HG03196 (cell line): ENCODE data around the gene ARHGAP42.
"Not testable (repeated sequence)": the region's sequence is repeated elsewhere in the genome, so short reads cannot be mapped to it uniquely, and the experiment has no call there.

Experiments
- ATAC-seq: cut with Tn5 transposase; IDR thresholded peaks from one replicate; pipeline ENCODE4 v1.9.1; 2021; ENCODE audit not compliant: unreplicated experiment

The ARHGAP42 gene

DNA sequence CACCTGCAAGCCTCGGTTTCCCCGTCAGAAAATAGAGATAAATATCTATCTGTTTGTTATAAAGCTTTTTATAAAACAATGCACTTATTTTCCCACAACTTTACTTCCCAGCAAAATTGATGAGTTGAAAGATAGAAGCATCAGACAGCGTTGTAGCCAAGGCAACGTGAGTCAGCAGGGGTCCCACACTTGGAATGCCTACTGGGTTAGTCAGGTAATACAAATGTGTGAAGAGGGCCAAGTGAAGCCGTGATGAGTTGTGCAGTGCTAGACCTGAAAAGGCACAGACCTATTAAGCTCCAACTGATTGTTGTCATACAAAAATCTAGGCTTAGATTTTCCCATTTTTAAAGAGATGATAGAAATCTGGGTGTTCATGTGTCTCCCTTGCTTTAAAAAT is 323.8 kb downstream of the ARHGAP42 start:
- no peak for ATAC-seq

DNA sequence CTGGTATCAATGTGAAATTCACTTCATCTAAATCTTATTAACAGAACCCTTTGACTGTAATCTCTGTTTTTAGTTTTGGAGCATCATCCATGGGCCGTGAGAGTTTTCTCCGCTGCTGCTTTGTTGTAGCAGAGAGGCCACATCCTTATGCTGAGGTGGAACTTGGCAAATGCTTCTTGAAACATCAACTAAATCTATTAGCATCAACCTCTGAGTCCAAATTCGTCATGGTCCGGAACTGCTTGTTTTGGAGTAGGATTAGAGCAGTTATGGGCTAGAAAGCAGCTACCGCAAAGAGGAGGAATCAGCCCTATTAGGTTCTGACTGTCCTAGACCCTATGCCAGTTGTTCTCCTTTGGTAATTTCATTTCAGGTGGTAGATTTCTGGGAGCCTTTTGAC is 324.8 kb downstream of the ARHGAP42 start:
- ATAC-seq: no peak

DNA sequence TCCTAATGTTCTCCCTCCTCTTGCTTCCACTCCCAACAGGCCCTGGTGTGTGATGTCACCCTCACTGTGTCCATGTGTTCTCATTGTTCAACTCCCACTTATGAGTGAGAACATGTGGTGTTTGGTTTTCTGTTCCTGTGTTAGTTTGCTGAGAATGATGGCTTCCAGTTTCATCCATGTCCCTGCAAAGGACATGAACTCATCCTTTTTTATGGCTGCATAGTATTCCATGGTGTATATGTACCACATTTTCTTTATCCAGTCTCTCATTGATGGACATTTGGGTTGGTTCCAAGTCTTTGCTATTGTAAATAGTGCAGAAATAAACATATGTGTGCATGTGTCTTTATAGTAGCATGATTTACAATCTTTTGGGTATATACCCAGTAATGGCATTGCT is 326.6 kb downstream of the ARHGAP42 start:
- ATAC-seq: not testable (repeated sequence)

DNA sequence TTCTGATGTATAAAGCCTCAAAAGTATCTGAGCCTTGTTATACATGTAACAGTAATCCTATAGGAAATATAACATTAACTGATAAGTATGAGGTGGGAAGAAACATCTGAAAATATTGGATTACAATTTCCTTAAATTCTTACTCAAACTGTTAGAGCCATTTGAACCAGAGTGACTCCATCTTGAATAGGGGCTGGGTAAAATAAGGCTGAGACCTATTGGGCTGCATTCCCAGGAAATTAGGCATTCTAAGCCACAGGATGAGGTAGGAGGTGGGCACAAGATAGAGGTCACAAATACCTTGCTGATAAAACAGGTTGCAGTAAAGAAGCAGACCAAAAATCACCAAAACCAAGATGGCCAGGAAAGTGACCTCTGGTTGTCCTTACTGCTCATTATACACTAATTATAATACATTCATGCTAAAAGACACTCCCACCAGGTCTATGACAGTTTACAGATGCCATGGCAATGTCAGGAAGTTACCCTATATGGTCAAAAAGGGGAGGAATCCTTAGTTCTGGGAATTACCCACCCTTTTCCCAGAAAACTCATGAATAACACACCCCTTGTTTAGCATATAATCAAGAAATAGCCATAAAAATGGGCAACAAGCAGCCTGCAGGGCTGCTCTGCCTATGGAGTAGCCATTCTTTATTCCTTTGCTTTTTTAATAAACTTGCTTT is 327.7 kb downstream of the ARHGAP42 start:
- no peak for ATAC-seq

DNA sequence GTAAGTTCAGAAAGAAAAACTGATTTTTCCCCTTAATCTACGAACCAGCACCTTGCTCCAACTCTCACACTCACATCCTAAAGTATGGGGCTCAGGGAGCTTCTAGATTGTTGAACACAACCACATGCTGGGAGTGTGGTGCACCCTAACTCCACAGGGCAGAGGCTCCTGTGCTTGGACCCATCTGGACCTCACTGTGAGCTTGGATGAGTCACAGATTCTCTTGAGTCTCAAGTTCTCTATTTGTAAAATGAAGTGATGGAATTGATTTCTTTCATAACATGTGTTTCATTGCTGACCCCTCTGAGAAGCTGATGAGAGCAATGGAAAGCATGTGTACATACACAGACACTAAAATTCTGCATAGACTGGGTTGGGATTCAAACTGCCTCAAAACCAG is 332.8 kb downstream of the ARHGAP42 start:
- ATAC-seq: no peak

DNA sequence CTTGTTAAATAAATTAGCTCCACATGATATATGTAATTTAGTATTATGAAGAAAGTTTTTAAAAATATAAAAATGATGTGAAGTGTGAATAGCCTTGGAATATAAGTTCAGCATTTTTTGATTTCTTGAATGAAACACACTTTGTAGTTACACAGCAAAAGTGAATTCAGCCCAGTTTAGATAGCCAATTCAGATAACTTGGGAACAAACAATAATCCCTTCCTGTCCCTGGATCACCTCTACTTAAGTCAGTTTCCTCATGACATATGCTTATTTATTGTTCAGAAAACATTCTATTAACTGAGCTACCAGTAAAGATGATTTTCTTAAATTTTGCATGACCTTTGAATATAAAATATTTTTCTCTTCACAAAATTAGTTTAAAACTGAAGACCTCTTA is 335.2 kb downstream of the ARHGAP42 start:
- ATAC-seq: no peak

DNA sequence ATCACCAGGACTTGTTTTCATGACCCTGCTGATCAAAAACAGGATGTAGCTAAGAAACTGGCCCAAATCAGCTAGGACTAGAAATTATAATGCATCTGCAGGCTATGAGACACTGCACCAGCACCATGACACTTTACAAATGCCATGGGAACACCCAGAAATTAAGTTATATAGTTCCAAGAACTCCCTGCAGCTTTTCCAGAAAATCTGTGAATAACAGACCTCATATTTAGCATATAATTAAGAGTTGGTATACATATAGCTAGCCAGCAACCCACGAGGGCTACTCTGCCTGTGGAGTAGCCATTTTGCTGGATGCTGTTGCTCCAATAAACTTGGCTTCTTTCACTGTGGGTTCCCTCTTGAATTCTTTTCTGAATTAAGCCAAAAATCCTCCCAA is 341.6 kb downstream of the ARHGAP42 start:
- ATAC-seq: no peak

DNA sequence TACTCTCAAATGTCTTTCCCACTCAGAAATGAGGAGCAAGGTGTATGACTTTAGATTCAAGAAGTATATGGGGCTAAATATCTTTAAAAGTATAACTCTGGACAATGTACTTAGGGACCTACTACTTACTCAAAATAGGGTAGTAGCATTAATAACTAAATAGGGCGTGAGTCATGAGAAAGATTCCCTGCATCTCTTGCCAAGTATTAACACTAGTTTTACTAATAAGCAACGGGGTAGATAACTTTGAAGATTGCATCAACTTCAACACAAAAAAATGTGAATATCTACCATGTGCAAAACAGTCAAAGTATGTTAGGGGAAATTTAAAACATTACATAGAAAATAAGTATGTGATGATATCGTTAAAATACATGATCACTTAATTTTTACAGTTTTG is 342.9 kb downstream of the ARHGAP42 start:
- no peak for ATAC-seq

DNA sequence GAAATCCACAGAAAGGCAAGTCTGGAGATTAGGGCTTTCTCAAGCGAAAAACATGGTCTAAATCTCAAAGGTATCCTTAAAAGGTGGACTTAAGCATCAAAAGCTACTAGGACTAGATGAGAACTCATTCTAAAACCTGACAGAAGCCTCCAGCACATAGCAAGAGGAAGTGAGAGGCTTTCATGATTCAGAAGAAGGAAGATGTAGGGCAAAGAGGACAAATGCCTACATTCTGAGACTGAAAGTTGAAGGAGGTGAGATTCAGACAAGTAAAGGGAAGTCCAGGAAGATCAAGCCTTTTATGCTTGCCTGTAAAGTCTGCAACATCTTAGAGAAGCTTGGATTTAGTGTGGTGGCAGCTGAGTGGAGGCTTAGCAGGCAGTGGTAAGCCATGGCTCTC is 343.6 kb downstream of the ARHGAP42 start:
- no peak for ATAC-seq

DNA sequence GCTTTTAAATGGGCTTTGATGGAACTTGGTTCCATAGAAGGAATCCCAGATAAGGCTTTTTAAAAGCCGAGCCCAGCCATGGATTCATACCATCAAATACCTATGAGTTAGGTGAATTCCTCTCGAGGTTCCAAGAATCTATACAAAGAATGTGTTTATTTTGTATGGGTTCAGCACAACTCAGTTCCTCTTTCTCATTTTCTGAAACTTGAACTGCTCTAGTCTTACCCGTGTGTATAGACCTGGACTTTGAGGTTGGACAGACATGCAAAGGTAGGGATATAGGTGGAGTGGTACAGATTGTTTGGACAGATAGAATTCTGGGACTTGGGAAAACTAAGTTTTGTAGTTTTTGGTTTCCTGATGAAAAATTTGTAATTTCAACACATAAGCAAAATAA is 344.6 kb downstream of the ARHGAP42 start:
- ATAC-seq: no peak

DNA sequence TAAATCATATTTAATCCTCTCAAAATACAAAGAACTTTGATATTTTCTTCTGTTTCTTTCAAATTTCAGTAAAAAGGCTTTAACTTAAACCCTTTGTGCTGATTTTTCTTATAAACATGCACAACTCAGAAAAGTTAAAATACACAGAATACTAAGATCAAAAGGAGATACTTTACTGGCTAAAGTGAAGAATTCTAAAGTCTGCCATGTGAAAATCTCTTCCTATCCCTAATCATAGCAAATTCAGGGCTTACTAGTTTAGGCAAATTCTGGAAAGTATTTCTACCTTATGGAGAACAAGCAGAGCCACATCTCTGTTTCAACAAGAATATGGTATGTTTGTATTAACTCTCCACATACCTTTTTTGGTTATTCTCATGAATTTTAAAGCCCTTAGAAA is 345.9 kb downstream of the ARHGAP42 start:
- ATAC-seq: no peak

DNA sequence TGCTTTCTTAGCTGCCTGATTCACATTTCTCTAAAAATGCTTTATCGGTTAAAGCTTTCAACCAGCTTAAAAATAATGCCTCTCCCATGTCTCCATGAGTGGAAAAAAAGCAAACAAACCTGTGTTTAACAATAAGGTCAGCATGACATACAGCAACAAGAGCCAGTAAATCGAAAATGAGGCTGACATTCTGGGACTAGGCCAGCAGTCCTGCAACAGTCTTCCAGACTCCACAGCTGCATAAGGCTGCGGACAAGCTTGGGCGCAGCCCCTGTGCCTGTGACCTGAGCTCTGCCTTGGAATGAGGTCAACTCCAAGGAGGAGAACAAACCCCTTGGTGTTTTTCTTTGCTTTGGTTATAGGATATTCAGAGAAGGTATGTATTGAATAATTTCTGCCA is 347.0 kb downstream of the ARHGAP42 start:
- no peak for ATAC-seq

DNA sequence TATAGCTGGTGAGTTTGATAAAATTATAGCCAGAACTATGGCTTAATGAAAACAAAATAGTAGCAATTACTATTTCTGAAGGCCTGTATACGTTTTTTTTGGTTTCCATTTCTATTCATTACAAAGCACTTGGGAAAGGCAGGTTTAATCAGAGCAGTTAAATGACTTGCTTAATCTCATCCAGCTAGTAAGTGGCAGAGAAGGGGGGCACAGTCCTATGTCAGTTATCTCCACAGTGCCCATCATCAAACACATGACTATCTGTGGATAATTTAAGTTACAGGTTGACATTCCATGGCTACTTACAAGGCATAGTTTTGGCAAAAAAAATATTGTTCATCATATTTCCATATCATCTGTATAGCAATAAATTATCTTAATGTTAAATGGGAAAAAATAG is 348.8 kb downstream of the ARHGAP42 start:
- ATAC-seq: no peak
